ENCODE data around the gene NANP. TPM values are rescaled to one million over a fixed set of nuclear protein-coding genes. Genes with fewer than 3 reads are reported as not detected.

The NANP gene
- total and polyA plus RNA-seq, 10 of the 15 experiments (the other 5 are each of a cell fraction or from before 2014, with no cell fraction given): 4.2 to 6.7 (median 4.9) TPM

- TF ChIP-seq ZNF24 (IDR thresholded peaks at IDR 0.05) (no peak), HDAC2 (IDR thresholded peaks at IDR 0.05) (no peak)
These were observed 53.7 kb downstream of the NANP start (continued) for GRCh38 chr20:25570148-25570530.

- H3K9me3 ChIP-seq (replicated peaks; ENCODE audit: control insufficient read depth, insufficient read depth, low read length): no peaks in the 10 kb centered on the region
- DNase-seq (ENCODE audit: low read depth, low spot score): no peak
- H3K9ac ChIP-seq (ENCODE audit: control insufficient read depth, insufficient read depth, low read length): no peak overlapping the region
- ATAC-seq: no peak
- H3K4me2 ChIP-seq (ENCODE audit: control insufficient read depth, insufficient read depth): no peak overlapping the region
- no TSS peak for BruUV-seq (replicated peaks)
- H3K4me3 ChIP-seq: no peak overlapping the region
- no peaks in the 10 kb centered on the region for H3K36me3 ChIP-seq (ENCODE audit: control insufficient read depth in 2 of 2, insufficient read depth in 2 of 2, low read length in 1 of 2)
- no peaks in the 10 kb centered on the region for H3K27me3 ChIP-seq (replicated peaks in 1 of 2; ENCODE audit: control insufficient read depth in 2 of 2, insufficient read depth in 2 of 2, low read length in 1 of 2)
- ChIA-PET CTCF (no interaction called here), POLR2A (no interaction called here), SMC1A (ENCODE audit: uncharacterized antibody, unreplicated experiment) (no interaction called here), RAD21 (ENCODE audit: unreplicated experiment) (no interaction called here)
- intact Hi-C loops (cut with micrococcal nuclease; ENCODE audit: unreplicated experiment) (no loop called here), in situ Hi-C loops (cut with MboI) (no loop called here)
- H3K4me1 ChIP-seq (ENCODE audit: control insufficient read depth, insufficient read depth, low read length): no peaks in the 10 kb centered on the region
- no peak for FAIRE-seq
- 18% methylated on average over 2 of the region's 2 CpGs for WGBS (ENCODE audit: insufficient coverage, insufficient replicate concordance, low lambda C conversion rate, missing lambda C conversion rate)
- no peak overlapping the region for H3K27ac ChIP-seq (ENCODE audit: control insufficient read depth, insufficient read depth)
- H4K20me1 ChIP-seq (ENCODE audit: control insufficient read depth, insufficient read depth): no peaks in the 10 kb centered on the region
- H2AFZ ChIP-seq (ENCODE audit: control insufficient read depth, low read depth, low read length): no peak overlapping the region
- H3K79me2 ChIP-seq (ENCODE audit: control insufficient read depth, insufficient read depth, low read length): no peaks in the 10 kb centered on the region
- TF ChIP-seq STAT1 (conservative IDR thresholded peaks at IDR 0.05) (no peak), ZNF622 (IDR thresholded peaks at IDR 0.05) (no peak), ASH2L (IDR thresholded peaks at IDR 0.05; ENCODE audit: borderline replicate concordance, low read depth) (no peak), JUND (IDR thresholded peaks at IDR 0.05; ENCODE audit: low read depth, low read length) (no peak), FOS (IDR thresholded peaks at IDR 0.05; ENCODE audit: borderline replicate concordance, extremely low read depth, insufficient read length) (no peak), USF1 (IDR thresholded peaks at IDR 0.05; ENCODE audit: borderline replicate concordance, extremely low read length, insufficient read depth, low read depth, low read length) (no peak), GABPA (IDR thresholded peaks at IDR 0.05; ENCODE audit: low read depth) (no peak), NFIC (IDR thresholded peaks at IDR 0.05; ENCODE audit: low read depth, low read length) (no peak), ZSCAN29 (IDR thresholded peaks at IDR 0.05) (no peak), MTA3 (IDR thresholded peaks at IDR 0.05; ENCODE audit: borderline replicate concordance, low read length) (no peak), NFYA (IDR thresholded peaks at IDR 0.05; ENCODE audit: borderline replicate concordance, low read depth, low read length) (no peak), ZNF217 (IDR thresholded peaks at IDR 0.05) (no peak), ELK1 (IDR thresholded peaks at IDR 0.05; ENCODE audit: low read depth, low read length) (no peak), RCOR1 (conservative IDR thresholded peaks at IDR 0.05; ENCODE audit: low read depth, low read length) (no peak), E4F1 (IDR thresholded peaks at IDR 0.05; ENCODE audit: borderline replicate concordance, partially characterized antibody) (no peak), KDM1A (IDR thresholded peaks at IDR 0.05; ENCODE audit: borderline replicate concordance) (no peak), PKNOX1 (IDR thresholded peaks at IDR 0.05) (no peak), POLR2AphosphoS5 (IDR thresholded peaks at IDR 0.05; ENCODE audit: low read length) (no peak)
These were observed 56.5 kb downstream of the NANP start for GRCh38 chr20:25567286-25567685.

All from GM12878 (cell line).